GM21360 (cell line): ENCODE data around the gene ASB6.

Experiments
- ATAC-seq: cut with Tn5 transposase; IDR thresholded peaks from one replicate; pipeline ENCODE4 v1.9.1; 2021; ENCODE audit warnings: mild to moderate bottlenecking, moderate library complexity; ENCODE audit not compliant: unreplicated experiment

The ASB6 gene

DNA sequence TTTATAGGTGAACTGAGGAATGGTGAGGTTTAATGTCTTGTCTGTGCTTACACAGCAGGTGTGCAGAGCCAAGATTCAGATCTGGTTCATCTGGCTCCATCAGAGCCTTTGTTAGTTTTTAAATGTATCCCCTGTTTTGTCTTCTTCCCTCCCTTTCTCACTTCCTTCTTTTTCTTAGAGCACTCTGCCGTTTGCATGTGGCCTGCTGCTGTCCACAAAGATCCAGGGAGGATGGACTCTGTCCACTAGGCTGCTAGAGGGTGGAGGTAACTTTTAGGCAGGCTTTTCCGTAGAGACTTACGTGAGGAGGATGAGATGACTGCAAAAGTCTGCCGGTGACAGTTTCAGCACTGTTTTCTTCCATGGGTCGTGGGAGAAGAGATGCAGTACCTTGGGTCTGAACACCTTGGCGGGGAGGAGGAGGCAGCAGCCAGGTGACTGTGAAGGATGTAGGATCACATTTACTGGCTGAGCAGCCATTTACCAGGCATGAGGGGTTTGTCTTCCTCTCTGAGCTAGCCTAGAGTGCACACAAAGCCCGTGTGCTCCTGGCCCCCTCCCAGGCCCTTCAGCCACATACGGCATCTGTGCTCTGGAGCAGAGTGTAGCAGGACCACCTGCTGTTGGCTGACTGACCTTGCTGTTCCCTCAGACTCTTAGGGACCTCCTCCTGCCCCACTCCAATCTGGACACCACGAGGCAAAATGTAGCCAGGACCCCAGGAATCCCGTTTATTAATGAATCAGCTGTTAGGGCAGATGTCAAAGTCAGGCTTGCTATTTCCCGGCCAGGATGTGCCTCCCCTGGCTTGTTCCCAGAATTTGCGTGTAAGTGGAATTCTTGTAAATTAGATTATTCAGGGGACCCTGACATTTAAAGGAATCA lies 14.2 kb downstream of the ASB6 start:
- ATAC-seq = no peak

DNA sequence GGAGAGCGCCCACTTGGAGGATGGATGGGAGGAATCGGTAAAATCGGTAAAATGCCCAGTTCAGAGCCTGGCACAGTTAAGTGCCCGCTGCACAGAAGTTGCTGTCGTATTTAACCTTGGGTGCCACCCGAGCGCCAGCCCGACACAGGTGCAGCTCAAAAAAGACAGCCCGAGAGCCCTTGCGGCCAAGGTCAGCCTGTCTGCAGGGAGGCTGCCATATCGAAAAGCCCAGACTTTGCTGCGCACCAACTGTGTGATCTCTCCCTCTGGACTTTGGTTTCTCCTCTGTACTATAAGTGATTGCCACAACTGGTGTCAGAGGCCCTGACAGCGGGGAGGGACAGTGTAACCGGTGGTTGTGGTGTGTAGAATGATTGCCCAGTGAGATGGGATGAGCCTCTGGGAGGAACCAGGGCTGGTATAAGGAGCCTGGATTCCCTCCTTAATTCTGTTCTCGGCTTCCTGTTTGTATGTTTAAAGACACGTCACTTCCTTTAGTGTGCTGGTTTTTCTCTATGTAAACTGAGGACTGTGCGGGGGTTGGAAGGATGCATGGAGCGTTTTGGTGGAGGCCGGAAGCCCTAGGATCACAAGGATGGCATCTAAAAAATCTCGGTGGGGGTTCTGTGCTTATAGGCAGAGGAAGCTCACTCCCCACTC lies 15.2 kb downstream of the ASB6 start:
- peak; percentile 8 for ATAC-seq

DNA sequence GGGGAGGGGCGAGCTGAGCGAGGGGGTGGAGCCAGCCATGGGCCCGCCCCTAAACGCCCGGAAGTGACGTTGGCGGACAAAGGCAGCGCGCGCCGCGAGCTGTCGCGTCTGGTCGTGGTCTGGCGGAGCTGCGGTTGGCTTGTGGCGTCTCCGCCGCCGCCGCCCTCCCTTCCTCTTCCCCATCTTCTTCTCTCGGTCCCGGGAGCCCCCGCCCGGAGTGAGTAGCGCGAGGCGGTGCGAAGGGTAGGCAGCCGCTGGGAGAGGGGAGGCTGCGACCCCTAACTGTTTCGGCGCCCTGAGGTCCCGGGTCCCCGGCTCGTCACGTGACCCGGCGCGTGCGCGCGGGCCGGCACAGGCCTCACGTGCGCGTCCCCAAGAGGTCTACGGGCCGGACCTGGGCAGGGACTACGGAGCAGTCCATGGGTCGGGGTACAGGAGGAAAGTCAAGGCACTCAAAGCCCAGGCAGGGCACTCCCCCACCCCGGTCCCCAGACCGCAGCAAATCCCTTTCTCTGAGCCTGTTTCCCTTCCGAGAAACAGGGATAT lies 15.8 kb downstream of the ASB6 start, which contains the start of gene NTMT1:
NTMT1 (plus strand) TSS at position 85 of the 546 bp plus-strand sequence. CDS start 6,541 bp downstream, outside the sequence.
- ATAC-seq = peak; percentile 78

DNA sequence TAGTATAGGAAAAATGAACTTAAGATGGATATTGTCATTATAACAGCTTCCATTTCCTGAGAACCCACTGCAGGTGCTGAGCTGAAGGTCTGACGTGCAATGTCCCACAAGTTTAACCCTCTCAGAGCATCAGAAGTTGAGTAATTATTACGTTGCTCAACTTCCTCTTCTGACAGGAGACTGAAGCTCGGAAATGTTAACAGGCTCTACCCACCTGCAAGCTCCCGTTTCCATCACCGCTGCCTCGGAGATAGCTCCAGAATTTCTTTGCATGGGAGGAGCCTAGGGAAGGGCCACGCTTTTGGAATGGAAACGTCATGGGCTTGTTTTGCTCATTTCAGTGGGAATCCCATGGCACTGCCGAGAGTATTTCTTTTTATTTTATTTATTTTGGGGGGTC lies 17.0 kb downstream of the ASB6 start:
- ATAC-seq = no peak

DNA sequence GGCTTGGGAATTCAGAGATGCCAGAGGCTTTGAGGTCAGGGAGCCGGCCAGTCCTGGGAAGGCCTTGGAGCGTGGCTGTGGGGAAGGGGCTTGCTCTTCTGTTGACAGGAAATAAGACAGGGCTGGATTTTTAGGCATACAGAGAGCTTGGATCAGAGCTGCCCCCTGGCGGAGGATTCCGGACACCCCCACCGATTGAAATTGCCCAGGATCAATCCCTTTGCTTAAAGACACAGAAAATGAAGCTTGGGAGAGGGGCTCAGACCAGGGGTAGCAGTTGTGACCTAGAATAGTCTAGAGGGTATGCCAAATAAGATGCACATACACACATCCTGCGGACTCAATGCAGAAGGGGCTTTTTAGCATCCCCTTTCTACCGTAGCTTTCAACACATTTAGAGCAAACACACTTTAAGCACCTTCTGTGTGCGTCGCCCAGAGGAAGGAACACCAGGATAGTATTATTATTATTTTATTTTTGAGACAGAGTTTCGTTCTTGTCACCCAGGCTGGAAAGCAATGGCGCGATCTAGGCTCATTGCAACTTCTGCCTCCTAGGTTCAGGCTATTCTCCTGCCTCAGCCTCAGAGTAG lies 17.7 kb downstream of the ASB6 start:
- ATAC-seq = no peak

DNA sequence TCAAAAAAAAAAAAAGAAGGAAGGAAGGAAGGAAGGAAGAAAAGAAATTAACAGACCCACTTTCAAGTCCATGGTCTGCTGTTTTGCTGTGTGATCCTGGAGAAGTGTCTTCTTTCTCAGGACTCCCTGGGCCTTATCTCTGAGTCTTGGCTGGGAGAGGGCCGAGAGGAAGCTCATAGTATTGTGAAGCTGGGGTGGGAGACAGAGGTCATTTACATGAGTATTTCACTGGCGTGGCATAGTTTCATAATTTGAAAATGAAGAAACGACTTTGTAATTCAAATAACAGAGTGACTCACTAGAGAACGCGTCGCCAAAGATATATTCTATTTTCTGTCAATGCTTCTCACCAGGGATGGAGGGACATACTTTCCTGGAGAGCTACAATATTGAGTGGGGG lies 18.6 kb downstream of the ASB6 start:
- no peak for ATAC-seq

DNA sequence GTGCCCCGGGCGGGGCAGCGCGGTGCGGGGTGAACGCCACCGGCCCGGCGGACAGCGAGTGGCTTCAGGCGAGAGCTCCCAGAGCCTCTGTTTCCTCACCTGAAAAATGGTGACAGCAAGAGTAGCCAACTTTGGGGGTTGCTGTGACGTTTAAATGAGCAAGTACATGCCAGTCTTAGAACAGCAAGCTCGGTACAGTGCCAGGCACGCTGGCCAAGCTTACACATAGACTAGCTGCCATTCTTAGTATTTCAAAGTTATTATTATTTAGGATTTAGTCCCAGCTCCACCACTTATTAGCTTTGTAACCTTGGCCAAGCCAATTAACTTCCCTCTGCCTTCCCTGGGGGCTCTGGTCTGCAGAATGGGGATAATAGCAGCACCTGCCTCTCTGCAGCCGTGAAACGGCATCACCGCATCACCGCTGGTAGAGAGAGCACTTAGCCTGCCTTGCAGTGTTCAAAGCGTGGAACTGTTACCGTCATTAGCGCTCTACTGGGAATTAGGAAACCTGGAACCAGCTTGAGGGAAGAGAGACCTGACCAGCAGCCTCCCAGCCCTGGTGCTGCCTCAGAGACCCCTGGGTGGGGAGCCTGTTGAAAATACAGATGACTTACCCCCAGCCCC lies 21.2 kb downstream of the ASB6 start, which contains the start of gene C9orf50:
C9orf50 (minus strand) TSS at position 433 of the 627 bp plus-strand sequence. CDS start 527 bp downstream, outside the sequence.
- ATAC-seq = no peak

DNA sequence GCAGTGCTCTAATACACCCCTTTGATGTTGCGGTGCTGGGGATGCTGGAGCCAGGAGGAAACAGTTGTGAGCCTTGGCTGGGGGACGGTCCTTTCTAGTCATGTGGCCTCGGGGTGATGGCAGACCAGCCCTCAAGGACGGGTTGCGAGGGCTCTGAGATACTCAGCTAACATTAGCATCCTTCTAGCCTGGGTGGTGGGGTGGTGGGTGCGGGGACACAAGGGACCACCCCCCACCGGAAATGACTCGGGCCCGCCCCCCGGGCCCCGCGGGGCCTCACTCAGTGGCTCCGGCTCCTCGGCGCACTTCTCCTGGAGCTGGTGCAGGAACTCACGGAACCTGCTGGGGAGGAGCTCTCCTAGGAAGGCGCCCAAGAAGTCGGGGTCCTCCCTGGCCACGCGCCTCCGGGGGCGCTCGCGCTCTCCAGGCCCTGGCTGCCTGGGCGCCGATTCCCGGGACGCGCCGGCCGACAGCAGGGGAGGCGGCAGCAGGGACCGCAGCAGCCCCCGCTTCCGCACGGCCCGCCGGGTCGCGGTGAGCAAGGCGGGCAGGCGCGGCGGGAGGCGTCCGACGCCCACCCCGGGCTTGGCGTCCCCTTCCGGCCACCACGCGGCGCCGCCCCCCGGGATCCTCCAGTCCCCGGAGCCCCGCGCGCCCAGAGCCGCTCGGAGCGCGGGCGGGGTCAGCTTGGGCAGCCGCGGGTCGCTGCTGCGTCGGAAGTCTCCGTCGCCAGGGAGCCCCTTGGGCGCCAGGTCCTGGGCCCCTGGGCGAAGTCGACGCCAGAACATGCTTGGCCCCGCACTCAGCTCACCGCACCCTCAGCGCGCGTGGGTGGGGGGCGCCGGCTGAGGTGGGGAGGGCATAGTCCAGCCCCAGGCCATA lies 21.9 kb downstream of the ASB6 start:
- ATAC-seq = no peak

DNA sequence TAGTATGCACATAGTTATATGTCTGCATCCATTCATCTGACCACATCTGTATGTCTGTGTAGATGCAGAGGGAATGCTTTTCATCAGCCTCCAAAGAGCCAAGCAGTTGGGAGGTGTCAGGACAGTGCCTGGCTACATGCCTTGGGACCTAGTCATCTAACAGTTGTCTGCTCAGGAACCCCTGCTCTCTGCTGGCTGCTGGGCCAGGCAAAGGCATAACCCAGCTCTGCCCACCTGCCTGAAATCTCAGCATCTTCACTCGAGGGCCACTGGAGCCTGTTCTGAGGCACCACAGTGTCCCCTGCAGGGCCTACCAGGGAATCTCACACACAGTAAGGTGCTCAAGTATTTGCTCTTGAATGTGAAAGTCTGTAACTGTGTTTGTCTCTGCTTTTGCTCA lies 24.8 kb downstream of the ASB6 start:
- ATAC-seq = no peak

DNA sequence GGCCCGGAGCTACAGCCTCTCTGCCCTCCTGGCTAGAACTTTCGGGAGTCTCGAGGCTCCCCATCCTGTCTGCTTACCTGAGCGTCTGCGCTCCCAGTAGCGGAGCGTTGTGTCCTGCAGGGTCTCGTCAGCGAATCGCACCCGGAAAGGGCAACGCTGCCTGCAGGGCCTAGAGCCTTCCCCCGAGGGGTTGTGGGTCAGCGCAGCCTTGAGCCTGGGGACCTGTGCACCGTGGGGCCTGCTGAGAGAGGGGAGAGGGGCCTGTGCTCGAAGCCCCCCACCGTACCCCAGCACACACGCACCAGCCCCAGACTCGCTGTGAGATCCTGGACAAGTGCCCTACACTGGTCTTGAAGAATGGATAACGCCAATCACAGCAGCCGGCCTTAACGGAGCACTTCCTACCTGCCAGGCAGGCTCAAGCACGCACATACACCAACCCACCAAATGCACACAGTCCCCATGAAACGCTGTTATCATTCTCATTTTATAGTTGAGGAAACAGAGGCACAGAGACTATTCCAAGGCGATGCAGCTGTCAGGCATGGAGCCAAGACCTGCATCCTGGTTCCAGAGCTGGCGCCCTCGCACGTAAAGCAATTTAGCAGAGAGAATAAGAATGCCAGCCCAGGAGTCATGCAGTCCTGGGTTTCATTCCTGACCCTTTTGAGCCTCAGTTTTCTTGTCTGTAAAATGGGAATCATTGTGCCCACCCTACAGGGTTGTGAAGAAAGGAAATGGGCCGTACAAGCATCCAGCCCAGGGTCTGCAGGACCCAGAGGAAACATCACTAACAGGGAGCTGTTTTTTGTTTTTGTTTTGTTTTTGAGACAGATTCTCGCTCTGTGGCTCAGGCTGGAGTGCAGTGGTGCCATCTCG lies 26.3 kb downstream of the ASB6 start:
- ATAC-seq = no peak

DNA sequence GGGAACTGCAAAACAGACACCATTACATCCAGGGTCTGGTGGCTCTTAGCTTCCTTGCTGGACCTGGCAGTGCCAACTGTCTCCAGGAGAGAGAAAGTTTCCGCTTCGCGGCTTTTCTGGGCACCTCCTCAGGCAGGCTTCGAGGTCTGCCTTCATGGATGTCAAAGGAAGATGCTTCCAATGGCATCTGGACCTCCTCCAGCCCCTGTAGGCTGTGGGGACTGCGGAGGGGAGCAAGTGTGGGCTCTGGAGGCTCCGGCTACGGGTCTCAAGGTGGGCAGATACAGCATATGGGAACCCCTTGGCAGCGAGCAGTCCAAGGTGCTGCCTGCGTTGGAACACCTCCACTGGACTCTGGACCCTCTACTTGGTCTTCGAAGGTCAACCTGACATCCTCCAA lies 27.0 kb downstream of the ASB6 start:
- ATAC-seq = no peak

DNA sequence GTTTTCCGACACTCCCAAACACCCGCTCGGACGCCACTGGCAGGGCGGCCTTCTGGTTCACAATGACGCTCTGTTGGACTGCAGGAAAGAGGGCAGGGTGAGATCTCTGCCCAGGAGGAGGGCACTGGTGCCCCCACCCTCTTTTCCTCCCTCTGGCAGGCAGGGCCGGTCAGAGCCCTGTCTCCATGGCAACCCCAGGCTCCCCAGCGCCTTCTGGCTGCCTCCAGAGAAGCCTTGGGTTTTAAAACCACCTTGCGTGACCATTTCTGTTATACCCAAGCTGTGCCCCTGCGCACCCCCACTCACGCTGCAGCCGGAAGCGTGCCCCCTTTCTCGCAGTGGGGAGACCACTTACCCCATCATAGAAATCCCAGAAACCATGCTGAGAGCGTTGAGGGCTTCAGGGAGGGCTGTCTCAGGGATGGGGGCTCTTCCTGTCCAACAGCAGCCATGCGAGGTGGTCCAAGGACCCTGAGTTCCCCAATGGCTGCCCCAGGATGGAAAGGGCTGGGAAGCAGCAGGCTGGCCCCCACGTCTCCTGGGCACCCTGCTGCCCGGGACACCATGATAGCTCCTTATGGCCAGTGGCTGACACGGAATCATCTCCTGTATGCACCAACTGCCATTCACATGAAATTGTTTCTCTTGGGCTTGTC lies 28.3 kb downstream of the ASB6 start:
- no peak for ATAC-seq

DNA sequence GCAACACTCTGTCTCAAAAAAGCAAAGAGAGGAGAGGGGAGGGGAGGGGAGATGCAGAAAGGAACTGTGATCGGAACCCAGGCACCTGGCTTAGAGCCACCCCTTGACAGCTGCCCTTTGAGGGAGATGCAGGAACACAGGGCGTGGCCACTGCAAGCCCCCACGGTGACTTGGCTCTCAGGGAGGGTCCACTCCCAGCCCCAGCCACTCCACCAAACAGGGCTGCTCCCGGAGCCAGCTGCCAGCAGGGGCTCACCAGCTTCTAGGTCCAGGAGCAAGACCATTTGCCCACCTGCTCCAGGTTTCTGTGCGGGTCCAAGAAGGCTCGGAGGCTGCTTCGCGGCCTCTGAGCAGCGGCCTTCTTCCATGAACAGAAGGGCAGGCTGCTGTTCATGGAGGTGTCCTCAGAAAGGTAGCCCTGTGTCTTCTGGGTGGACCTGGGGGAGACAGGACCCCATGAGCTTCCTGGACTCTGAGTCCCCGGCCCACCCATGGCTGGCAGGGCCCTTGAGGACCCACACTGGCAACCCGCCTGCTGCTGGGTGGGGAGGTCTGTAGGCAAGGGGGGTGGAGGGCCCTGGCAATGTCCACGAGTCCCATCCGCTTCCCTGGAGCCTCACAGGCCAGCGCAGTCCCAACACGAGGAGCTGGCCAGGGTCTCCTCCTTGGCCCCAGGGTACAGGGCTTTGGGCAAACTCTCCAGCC lies 29.0 kb downstream of the ASB6 start:
- no peak for ATAC-seq

DNA sequence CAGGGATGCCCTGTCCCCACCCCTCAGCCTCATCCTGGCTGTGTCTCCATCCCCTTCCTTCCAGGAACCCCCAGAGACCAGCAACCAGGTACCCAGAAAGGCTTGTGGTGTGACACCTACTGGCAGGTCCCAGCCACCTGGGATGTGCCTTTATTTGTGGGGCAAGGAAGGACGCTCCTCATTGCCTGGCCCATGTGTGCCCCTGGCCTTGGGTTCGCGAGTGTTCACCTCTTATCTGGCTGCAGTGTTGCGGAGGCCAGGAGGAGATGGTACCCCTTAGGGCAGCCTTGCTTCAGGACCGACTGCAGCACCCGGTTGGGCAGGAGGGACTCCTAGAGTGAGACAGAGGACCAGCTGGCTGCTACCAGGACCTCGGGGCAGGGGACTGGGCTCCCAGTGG lies 29.8 kb downstream of the ASB6 start:
- no peak for ATAC-seq

DNA sequence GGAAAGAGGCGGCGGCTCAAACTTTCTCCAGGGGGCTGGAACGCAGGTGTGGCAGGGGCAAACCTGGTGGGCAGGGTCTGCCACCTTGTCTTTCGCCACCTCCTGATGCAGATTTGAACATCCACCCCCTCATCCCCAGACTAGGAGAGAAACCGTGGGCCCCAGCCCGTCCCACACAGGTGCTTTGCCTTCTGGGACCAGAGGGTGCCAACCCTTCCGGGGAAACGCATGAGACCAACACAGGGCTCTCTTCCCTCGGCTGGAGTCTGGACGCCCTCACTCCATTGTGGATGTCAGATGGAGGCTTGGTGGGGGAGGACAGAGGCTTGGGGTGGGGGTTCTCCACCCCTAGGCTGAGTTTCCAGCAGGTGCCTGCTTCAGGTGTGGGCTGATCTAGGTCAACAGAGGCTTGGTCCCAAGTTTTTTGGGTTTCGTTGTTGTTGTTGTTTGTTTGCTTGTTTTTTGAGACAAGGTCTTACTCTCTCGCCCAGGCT lies 30.6 kb downstream of the ASB6 start:
- ATAC-seq = no peak

DNA sequence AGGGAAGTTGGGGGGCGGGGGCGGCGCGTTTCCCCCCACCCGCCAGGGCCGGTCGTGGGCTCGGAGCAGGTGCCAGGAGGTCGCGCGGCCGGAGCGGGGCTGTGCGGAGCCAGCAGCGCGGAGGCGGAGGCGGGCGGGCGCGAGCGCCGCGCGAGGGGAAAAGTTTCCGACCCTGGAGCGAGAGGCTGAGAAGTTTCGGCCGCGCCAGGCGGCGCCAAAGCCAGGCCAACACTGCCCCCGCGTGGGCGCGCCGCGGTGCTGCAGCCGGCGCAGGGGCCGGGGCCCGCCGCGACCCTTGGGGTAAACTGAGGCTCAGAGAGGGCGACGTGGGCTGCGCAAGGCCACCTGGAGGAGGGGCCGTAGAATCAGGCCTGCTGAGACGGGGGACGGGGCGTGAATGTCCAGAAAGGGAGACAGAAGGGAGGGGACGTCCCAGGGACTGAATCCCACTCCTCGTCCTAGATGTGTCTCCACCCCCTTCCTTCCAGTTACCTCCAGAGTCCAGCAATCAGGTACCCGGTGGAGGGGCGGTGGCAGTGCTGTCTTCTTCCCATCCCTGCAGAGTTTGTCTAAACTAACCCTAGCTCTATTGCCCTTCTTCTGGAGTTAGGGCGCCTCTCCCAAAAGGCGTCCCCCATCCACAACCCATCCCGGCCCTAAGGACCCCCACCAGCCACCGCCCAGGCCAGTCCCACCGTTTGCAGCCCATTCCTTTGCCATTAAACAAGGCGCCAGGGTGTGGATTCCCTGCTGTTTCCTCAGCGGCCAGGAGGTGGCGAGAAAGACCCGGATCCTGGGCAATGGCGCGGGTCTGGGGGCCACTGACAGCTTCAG lies 31.3 kb downstream of the ASB6 start:
- peak; percentile 56 for ATAC-seq

DNA sequence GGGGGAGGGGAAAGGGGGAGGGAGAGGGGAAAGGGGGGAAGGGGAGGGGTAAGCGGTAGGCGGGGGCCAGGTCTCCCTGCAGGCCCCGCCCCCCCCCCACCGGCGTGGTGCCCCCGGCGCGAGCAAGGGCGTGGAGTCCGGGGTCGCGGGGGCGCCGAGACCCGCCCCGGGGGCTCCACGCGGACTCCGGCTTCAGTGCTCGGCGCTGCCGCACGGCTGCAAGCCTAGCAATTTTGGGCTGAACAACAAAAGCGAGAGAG lies 31.8 kb downstream of the ASB6 start:
- no peak for ATAC-seq
